BLaER1 (cell line): ENCODE results near the gene CDK1.
A peak's percentile ranks its signal among the peaks of the same experiment; 100 is the strongest.

Experiments
- H3K27ac ChIP-seq: shearing (Covaris generic); formaldehyde crosslinking; 2 replicates; pipeline ENCODE4 v1.8.1; 2022
- H3K27me3 ChIP-seq: shearing (Covaris generic); formaldehyde crosslinking; 2 replicates; pipeline ENCODE4 v1.8.1; 2022
- H3K36me3 ChIP-seq: shearing (Covaris generic); formaldehyde crosslinking; 2 replicates; pipeline ENCODE4 v1.8.1; 2022
- H3K4me1 ChIP-seq: shearing (Covaris generic); formaldehyde crosslinking; 2 replicates; pipeline ENCODE4 v1.8.1; 2022
- H3K4me2 ChIP-seq: shearing (Covaris generic); formaldehyde crosslinking; 2 replicates; pipeline ENCODE4 v1.8.1; 2022
- H3K4me3 ChIP-seq: shearing (Covaris generic); formaldehyde crosslinking; 2 replicates; pipeline ENCODE4 v1.8.1; 2022
- H3K9ac ChIP-seq: shearing (Covaris generic); formaldehyde crosslinking; 2 replicates; pipeline ENCODE4 v1.8.1; 2022
- H3K9me3 ChIP-seq: shearing (Covaris generic); formaldehyde crosslinking; 2 replicates; pipeline ENCODE4 v1.8.1; 2022
- H4K20me1 ChIP-seq: shearing (Covaris generic); formaldehyde crosslinking; 2 replicates; pipeline ENCODE4 v1.8.1; 2022
- Cebpa-rat ChIP-seq: shearing (Covaris generic); IDR thresholded peaks from 2 replicates; pipeline ENCODE4 v1.8.1; 2022

Gene CDK1

DNA sequence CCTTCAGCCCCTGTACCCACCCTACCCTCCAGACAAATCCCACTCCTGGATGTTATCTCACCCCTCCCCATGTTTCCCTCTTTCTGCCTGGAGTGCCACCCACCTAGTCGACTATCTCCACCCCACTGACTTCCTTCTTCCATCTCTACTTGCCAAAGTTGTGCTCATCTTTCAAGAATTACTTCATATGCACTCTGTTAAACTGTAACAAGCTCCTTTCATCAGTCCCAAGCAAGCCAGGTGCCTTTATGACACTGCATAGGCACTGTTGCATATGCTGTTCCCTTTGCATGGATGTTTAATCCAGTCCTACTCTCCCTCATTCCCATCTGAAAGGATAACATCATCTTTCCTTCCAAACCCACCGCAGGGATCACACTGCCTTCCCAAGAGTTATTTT lies 8.9 kb upstream of the CDK1 start:
- Histone ChIP-seq H3K4me2 (no peak overlapping the region), H3K27me3 (no peaks in the 10 kb centered on the region), H3K9me3 (no peaks in the 10 kb centered on the region), H3K9ac (no peak overlapping the region), H3K4me1 (no peaks in the 10 kb centered on the region), H3K27ac (no peak overlapping the region), H4K20me1 (no peaks in the 10 kb centered on the region), H3K4me3 (no peak overlapping the region), H3K36me3 (no peaks in the 10 kb centered on the region)
- TF ChIP-seq Cebpa-rat: no peak

- TF ChIP-seq Cebpa-rat: no peak
- peaks cover 16% of the 10 kb centered on the region; the same call in 1 of the 2 replicates for H3K36me3 ChIP-seq
- peak overlapping the region; percentile 85 for H3K4me3 ChIP-seq
- peaks cover 31% of the 10 kb centered on the region for H4K20me1 ChIP-seq
- peak overlapping the region; percentile 56; the same call in 1 of the 2 replicates for H3K9ac ChIP-seq
- peak overlapping the region; percentile 89 for H3K4me2 ChIP-seq
- peaks cover 39% of the 10 kb centered on the region for H3K4me1 ChIP-seq
- H3K27ac ChIP-seq: peak overlapping the region; percentile 58; the same call in 1 of the 2 replicates
- no peaks in the 10 kb centered on the region for H3K27me3 ChIP-seq
- no peaks in the 10 kb centered on the region for H3K9me3 ChIP-seq
These were observed 523 bp upstream of the CDK1 start for GRCh38 chr10:60777696-60778213.

DNA sequence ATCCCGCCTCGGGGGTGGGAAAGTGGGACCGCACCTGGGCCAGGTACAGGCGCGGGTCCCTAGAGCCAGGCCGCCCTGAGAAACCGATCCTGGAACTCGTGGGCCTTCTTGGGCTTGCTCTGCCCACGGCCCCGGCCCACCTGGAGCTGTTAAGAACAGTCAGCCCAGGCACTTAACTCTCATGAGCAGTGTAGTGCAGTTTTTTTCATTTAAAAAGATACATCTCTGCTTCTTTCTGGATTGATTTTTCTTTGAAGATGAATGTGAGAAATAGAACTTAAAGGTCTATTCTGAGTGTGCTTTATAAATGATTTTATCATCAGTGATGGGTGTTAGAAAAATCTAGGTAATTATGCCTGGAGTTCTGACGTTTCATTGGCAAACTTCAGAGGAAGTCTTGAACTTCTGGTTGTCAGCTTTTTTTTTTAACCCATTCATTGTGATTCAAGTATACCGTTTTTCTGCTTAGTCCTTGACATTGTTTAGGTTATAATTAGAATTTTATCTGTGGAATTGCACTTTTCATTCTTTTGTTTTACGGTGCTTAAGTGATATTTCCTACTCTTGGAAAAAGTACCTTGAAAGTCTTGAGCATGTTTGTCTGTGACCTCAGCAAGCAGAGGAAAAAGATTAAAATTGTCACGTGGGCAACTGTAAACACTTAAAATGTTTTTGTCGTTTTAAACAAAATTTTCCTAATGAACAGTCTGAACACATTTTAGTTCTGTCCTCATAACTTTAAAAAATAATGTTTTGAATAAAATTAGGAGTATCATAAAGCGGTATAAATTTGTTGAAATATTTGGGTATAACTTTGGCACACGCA lies 906 bp downstream of the CDK1 start:
- H3K9me3 ChIP-seq: no peaks in the 10 kb centered on the region
- no peak for TF ChIP-seq Cebpa-rat
- H3K27me3 ChIP-seq: no peaks in the 10 kb centered on the region
- peak overlapping the region; percentile 93 for H3K9ac ChIP-seq
- peaks cover 24% of the 10 kb centered on the region for H3K36me3 ChIP-seq
- peak overlapping the region; percentile 90 for H3K27ac ChIP-seq
- H3K4me3 ChIP-seq: peak overlapping the region; percentile 85
- H4K20me1 ChIP-seq: peaks cover 43% of the 10 kb centered on the region
- H3K4me2 ChIP-seq: peak overlapping the region; percentile 89
- peaks cover 41% of the 10 kb centered on the region for H3K4me1 ChIP-seq

DNA sequence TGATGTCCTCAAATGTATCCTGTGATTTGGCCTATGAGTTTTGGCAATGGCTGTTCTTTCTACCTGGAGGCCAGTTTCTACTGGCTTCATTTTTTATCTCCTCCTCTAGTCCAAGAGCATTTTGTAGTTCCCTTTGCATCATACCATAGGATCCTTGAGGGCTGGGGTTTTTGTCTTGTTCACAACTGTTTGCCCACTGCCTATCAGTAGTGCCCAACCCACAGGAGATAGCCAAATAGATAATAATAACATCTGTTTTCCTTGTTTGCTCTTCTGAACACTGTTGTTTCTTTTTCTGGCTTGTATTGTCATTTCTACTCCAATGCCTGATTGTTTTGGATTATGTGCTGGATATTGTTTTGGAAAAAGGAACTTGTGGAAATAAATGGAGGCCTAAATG lies 3.4 kb downstream of the CDK1 start:
- Histone ChIP-seq H3K9ac (no peak overlapping the region), H3K27ac (no peak overlapping the region), H3K36me3 (peaks cover 47% of the 10 kb centered on the region), H3K9me3 (no peaks in the 10 kb centered on the region), H3K4me3 (peak overlapping the region; percentile 85; the same call in 1 of the 2 replicates), H3K4me1 (peaks cover 49% of the 10 kb centered on the region), H3K27me3 (no peaks in the 10 kb centered on the region), H4K20me1 (peaks cover 65% of the 10 kb centered on the region), H3K4me2 (peak overlapping the region; percentile 89)
- no peak for TF ChIP-seq Cebpa-rat

DNA sequence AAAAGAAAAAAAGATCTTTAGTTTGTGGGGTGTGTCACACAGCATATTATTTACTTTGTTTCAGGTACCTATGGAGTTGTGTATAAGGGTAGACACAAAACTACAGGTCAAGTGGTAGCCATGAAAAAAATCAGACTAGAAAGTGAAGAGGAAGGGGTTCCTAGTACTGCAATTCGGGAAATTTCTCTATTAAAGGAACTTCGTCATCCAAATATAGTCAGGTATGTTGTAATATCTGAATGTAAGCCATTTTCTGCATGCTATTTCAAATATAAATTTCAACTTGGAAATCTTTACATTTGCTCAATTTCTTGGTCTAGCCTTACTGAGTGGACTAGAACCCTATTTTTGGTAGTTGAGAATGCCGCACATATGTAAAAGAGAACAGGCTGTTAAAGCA lies 6.4 kb downstream of the CDK1 start:
- Histone ChIP-seq H3K36me3 (peaks cover 75% of the 10 kb centered on the region), H3K9me3 (no peaks in the 10 kb centered on the region), H3K9ac (no peak overlapping the region), H3K27me3 (no peaks in the 10 kb centered on the region), H3K27ac (no peak overlapping the region), H3K4me3 (no peak overlapping the region), H4K20me1 (peaks cover 92% of the 10 kb centered on the region), H3K4me1 (peaks cover 47% of the 10 kb centered on the region), H3K4me2 (no peak overlapping the region)
- no peak for TF ChIP-seq Cebpa-rat

GRCh38 chr10:60788544-60788943 lies 10.3 kb downstream of the CDK1 start:
- peaks cover 84% of the 10 kb centered on the region for H4K20me1 ChIP-seq
- H3K27me3 ChIP-seq: no peaks in the 10 kb centered on the region
- no peaks in the 10 kb centered on the region for H3K9me3 ChIP-seq
- H3K4me1 ChIP-seq: peaks cover 14% of the 10 kb centered on the region; the same call in 1 of the 2 replicates
- H3K4me2 ChIP-seq: 0 out of 2 replicates have a peak overlapping the region, but pooled peaks have one; percentile 22
- peaks cover 92% of the 10 kb centered on the region for H3K36me3 ChIP-seq
- TF ChIP-seq Cebpa-rat: no peak
- H3K9ac ChIP-seq: no peak overlapping the region
- H3K27ac ChIP-seq: no peak overlapping the region
- H3K4me3 ChIP-seq: no peak overlapping the region

DNA sequence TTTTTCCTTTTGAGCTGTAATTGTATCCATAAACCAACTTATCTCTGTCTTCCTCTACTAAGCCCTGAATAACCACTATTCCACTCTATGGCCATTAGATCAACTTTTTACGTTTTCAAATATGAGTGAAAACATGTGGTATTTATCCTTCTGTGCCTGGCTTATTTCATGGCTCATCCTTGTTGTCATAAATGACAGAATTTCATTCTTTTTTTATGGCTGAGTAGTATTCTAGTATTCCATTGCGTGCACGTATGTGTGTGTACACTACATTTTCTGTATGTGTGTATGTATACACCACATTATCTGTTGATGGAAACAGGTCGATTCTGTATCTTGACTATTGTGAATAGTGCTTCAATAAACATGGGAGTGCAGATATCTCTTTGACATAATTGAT lies 11.1 kb downstream of the CDK1 start:
- peaks cover 90% of the 10 kb centered on the region for H3K36me3 ChIP-seq
- no peak overlapping the region for H3K9ac ChIP-seq
- no peak overlapping the region for H3K4me3 ChIP-seq
- H3K27ac ChIP-seq: no peak overlapping the region
- TF ChIP-seq Cebpa-rat: no peak
- H3K4me2 ChIP-seq: no peak overlapping the region
- no peaks in the 10 kb centered on the region for H3K9me3 ChIP-seq
- no peaks in the 10 kb centered on the region for H3K27me3 ChIP-seq
- peaks cover 76% of the 10 kb centered on the region for H4K20me1 ChIP-seq
- H3K4me1 ChIP-seq: peaks cover 14% of the 10 kb centered on the region; the same call in 1 of the 2 replicates

- Histone ChIP-seq H3K9ac (no peak overlapping the region), H4K20me1 (peaks cover 23% of the 10 kb centered on the region; the same call in 1 of the 2 replicates), H3K27me3 (no peaks in the 10 kb centered on the region), H3K9me3 (no peaks in the 10 kb centered on the region), H3K4me3 (no peak overlapping the region), H3K4me2 (no peak overlapping the region), H3K27ac (no peak overlapping the region), H3K36me3 (peaks cover 85% of the 10 kb centered on the region), H3K4me1 (no peaks in the 10 kb centered on the region)
- TF ChIP-seq Cebpa-rat: no peak
These were observed 16.7 kb downstream of the CDK1 start for GRCh38 chr10:60794953-60795352.

- Histone ChIP-seq H3K27me3 (no peaks in the 10 kb centered on the region), H3K9ac (no peak overlapping the region), H3K27ac (no peak overlapping the region), H4K20me1 (peaks cover 16% of the 10 kb centered on the region; the same call in 1 of the 2 replicates), H3K36me3 (peaks cover 78% of the 10 kb centered on the region), H3K4me3 (no peak overlapping the region), H3K9me3 (no peaks in the 10 kb centered on the region), H3K4me1 (no peaks in the 10 kb centered on the region), H3K4me2 (no peak overlapping the region)
- TF ChIP-seq Cebpa-rat: no peak
These were observed 17.4 kb downstream of the CDK1 start for GRCh38 chr10:60795465-60796202.
